Measurements from ENCODE around the gene USP4.
"Not testable (repeated sequence)": the region's sequence is repeated elsewhere in the genome, so short reads cannot be mapped to it uniquely, and the experiment has no call there.

The USP4 gene

DNA sequence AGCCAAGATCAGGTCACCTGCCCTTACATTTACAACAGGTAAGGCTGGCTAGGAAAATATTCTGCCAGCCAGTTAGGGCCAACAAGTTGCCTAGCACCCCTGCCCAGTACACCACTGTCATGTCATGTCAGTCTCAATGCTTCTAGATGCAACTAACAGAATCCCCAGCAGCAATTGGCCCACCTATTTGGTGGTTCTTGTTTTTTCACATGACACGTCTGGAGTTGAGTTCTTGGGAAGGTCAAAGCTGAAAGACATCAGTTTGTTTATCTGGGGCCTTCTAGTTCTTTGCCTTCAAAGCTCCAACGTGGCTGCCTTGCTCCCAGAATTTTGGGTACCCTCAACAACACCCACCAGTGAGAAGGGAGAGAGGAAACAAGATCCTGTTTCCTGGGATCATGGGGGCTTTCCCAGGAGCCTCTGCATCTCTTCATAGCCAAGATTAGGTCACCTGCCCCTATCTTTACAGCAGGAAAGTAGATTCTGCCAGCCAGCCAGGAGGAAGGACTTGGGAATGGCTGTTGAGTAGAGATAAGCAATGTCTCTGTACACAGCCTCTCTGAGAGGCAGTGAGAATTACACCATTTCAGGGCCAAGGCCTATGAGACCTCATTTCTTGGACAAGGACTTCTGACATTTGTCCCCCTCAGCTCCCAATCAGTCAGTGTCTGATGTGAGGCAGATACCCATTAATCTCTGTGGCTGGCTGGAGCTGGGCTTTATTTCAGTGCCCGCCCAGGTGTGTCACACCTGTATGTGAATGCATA is 9.7 kb upstream of the USP4 start:
- DNase-seq (ENCODE audit: extremely low read depth, insufficient read length) = no peak
- no peaks in the 10 kb centered on the region for H3K36me3 ChIP-seq (ENCODE audit: control insufficient read depth, insufficient read depth, low read length)
- TF ChIP-seq, protein P1, sequence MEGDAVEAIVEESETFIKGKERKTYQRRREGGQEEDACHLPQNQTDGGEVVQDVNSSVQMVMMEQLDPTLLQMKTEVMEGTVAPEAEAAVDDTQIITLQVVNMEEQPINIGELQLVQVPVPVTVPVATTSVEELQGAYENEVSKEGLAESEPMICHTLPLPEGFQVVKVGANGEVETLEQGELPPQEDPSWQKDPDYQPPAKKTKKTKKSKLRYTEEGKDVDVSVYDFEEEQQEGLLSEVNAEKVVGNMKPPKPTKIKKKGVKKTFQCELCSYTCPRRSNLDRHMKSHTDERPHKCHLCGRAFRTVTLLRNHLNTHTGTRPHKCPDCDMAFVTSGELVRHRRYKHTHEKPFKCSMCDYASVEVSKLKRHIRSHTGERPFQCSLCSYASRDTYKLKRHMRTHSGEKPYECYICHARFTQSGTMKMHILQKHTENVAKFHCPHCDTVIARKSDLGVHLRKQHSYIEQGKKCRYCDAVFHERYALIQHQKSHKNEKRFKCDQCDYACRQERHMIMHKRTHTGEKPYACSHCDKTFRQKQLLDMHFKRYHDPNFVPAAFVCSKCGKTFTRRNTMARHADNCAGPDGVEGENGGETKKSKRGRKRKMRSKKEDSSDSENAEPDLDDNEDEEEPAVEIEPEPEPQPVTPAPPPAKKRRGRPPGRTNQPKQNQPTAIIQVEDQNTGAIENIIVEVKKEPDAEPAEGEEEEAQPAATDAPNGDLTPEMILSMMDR (IDR thresholded peaks at IDR 0.05; ENCODE audit: insufficient read depth, low read length, poor library complexity, severe bottlenecking) = no peak

DNA sequence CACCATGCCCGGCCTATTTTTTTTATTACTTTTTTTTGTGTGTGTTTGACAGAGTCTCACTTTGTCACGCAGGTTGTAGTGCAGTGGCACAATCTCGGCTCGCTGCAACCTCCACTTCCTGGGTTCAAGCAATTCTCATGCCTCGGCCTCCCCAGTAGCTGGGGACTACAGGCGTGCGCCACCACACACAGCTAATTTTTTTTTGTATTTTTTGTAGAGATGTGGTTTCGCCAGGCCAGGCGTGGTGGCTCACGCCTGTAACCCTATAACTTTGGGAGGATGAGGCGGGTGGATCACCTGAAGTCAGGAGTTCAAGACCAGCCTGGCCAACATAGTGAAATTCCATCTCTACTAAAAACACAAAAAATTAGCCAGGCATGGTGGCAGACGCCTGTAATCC is 8.5 kb upstream of the USP4 start:
- not testable (repeated sequence) for DNase-seq (ENCODE audit: extremely low read depth, insufficient read length); H3K4me3 ChIP-seq (replicated peaks; ENCODE audit: low read depth, low read length); H3K27me3 ChIP-seq (replicated peaks; ENCODE audit: control insufficient read depth, insufficient read depth, low read length); H3K36me3 ChIP-seq (ENCODE audit: control insufficient read depth, insufficient read depth, low read length)

More for the DNA sequence above, 9.7 kb upstream of the USP4 start:
- H3K27me3 ChIP-seq (replicated peaks; ENCODE audit: control insufficient read depth, insufficient read depth, low read length) = no peaks in the 10 kb centered on the region
- H3K4me3 ChIP-seq (replicated peaks; ENCODE audit: low read depth, low read length) = no peak overlapping the region

DNA sequence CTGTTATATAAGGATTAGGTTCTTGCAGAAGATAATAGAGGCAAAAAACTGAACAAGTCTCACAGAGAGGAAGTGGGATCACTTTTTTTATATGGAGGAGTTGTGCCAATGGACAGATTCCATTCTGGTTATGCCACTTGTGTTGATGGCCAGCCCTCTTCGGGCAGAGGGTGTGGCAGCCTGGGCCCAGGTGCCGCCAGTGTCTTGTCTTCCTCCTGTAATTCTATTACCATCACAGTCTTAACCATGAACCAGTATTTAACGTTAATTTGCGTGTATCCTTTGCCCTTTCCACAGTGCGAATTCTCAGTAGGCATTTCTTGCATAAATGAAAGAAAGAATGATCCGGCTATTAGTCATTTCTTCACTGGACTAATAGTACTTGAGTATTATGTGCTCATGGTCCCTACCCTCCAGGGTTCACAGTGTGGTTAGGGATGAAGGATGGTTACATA is 7.0 kb upstream of the USP4 start:
- TF ChIP-seq, protein P1 (IDR thresholded peaks at IDR 0.05; ENCODE audit: insufficient read depth, low read length, poor library complexity, severe bottlenecking) = no peak
- Histone ChIP-seq H3K36me3 (ENCODE audit: control insufficient read depth, insufficient read depth, low read length) (no peaks in the 10 kb centered on the region), H3K4me3 (replicated peaks; ENCODE audit: low read depth, low read length) (no peak overlapping the region), H3K27me3 (replicated peaks; ENCODE audit: control insufficient read depth, insufficient read depth, low read length) (no peaks in the 10 kb centered on the region)
- DNase-seq (ENCODE audit: extremely low read depth, insufficient read length) = no peak

- Histone ChIP-seq H3K27me3 (replicated peaks; ENCODE audit: control insufficient read depth, insufficient read depth, low read length) (no peaks in the 10 kb centered on the region), H3K4me3 (replicated peaks; ENCODE audit: low read depth, low read length) (no peak overlapping the region), H3K36me3 (ENCODE audit: control insufficient read depth, insufficient read depth, low read length) (no peaks in the 10 kb centered on the region)
- TF ChIP-seq, protein P1 (IDR thresholded peaks at IDR 0.05; ENCODE audit: insufficient read depth, low read length, poor library complexity, severe bottlenecking) = no peak
- peak; percentile 35 for DNase-seq (ENCODE audit: extremely low read depth, insufficient read length)
Observed at GRCh38 chr3:49343163-49343562, 3.3 kb upstream of the USP4 start.

GRCh38 chr3:49341996-49342395 is 2.1 kb upstream of the USP4 start:
- DNase-seq (ENCODE audit: extremely low read depth, insufficient read length) = no peak
- Histone ChIP-seq H3K36me3 (ENCODE audit: control insufficient read depth, insufficient read depth, low read length) (no peaks in the 10 kb centered on the region), H3K4me3 (replicated peaks; ENCODE audit: low read depth, low read length) (no peak overlapping the region), H3K27me3 (replicated peaks; ENCODE audit: control insufficient read depth, insufficient read depth, low read length) (no peaks in the 10 kb centered on the region)
- TF ChIP-seq, protein P1 (IDR thresholded peaks at IDR 0.05; ENCODE audit: insufficient read depth, low read length, poor library complexity, severe bottlenecking) = no peak

- TF ChIP-seq, protein P1 (IDR thresholded peaks at IDR 0.05; ENCODE audit: insufficient read depth, low read length, poor library complexity, severe bottlenecking) = no peak
- peak overlapping the region; percentile 98 for H3K4me3 ChIP-seq (replicated peaks; ENCODE audit: low read depth, low read length)
- H3K27me3 ChIP-seq (replicated peaks; ENCODE audit: control insufficient read depth, insufficient read depth, low read length) = no peaks in the 10 kb centered on the region
- DNase-seq (ENCODE audit: extremely low read depth, insufficient read length) = no peak
- H3K36me3 ChIP-seq (ENCODE audit: control insufficient read depth, insufficient read depth, low read length) = peaks cover 3% of the 10 kb centered on the region
Observed at GRCh38 chr3:49339581-49339940, 292 bp downstream of the USP4 start.
